Effector memory CD4-positive, alpha-beta T cell (primary cell): ENCODE results near the gene ZNF148.

Experiments used
- DNase-seq, 3 donors: peaks; one replicate each; pipeline ENCODE4 v3.0.0-alpha.2; 2020
- H3K27ac ChIP-seq: 2 replicates; pipeline ENCODE4 v1.7.0; 2013; ENCODE audit warnings: mild to moderate bottlenecking, low read length, moderate library complexity; ENCODE audit not compliant: insufficient read depth, poor library complexity, severe bottlenecking
- H3K27me3 ChIP-seq: replicated peaks from 2 replicates; pipeline ENCODE4 v1.7.0; 2013; ENCODE audit warnings: mild to moderate bottlenecking, low read length; ENCODE audit not compliant: insufficient read depth, control insufficient read depth, poor library complexity, severe bottlenecking
- H3K36me3 ChIP-seq: 2 replicates; pipeline ENCODE4 v1.7.0; 2013; ENCODE audit warnings: mild to moderate bottlenecking, low read length, moderate library complexity; ENCODE audit not compliant: control insufficient read depth, insufficient read depth
- H3K4me1 ChIP-seq: 2 replicates; pipeline ENCODE4 v1.7.0; 2013; ENCODE audit warnings: low read length, mild to moderate bottlenecking; ENCODE audit not compliant: control insufficient read depth, insufficient read depth, poor library complexity, severe bottlenecking
- H3K4me3 ChIP-seq: 2 replicates; pipeline ENCODE4 v1.7.0; 2013; ENCODE audit warnings: low read length, low read depth, mild to moderate bottlenecking; ENCODE audit not compliant: insufficient read depth, poor library complexity, severe bottlenecking
- H3K9me3 ChIP-seq: 2 replicates; pipeline ENCODE4 v1.7.0; 2013; ENCODE audit warnings: mild to moderate bottlenecking, low read length, moderate library complexity; ENCODE audit not compliant: control insufficient read depth

The ZNF148 gene

DNA sequence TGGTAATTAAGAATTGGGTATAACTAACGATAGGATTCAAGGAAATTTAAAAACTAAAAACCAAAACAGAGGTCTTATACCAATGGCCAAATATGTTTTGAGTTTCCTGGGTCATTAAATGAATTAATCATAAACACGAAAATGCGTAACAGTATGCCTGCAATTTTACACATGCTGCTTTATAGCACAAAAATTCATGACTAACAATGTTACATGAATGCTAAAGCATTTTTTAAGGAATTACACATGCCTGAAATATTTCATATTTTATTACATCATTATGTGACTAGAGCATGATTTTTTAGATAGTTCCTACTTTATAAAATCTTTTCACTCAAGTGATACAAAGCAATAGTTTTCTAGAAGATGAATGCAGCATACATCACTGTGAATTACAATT is 74.7 kb downstream of the ZNF148 start:
- no peak for DNase-seq
- Histone ChIP-seq H3K9me3 (no peaks in the 10 kb centered on the region), H3K27ac (no peak overlapping the region), H3K4me3 (no peak overlapping the region), H3K4me1 (peaks cover 4% of the 10 kb centered on the region), H3K36me3 (no peaks in the 10 kb centered on the region), H3K27me3 (no peaks in the 10 kb centered on the region)

DNA sequence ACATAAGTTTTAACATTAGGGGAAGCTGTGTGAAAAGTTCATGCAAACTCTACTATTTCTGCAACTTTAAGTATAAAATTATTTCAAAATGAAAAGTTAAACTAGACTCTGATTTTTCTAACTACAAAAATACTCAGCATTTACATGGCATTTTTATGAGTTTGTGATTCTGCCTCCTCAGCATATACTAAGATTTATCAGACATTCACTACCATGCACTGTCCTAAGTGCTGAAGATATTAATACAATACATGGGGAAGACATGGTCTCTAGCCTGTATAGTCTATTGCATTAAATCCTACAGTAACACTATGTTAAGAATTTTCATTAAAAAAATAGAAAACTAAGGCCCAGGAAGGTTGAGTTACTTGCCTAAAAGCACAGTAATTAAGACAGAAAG is 80.7 kb downstream of the ZNF148 start:
- H3K4me1 ChIP-seq, result no peaks in the 10 kb centered on the region
- H3K9me3 ChIP-seq, result no peaks in the 10 kb centered on the region
- no peaks in the 10 kb centered on the region for H3K36me3 ChIP-seq
- no peaks in the 10 kb centered on the region for H3K27me3 ChIP-seq
- H3K27ac ChIP-seq, result no peak overlapping the region
- no peak for DNase-seq
- no peak overlapping the region for H3K4me3 ChIP-seq

DNA sequence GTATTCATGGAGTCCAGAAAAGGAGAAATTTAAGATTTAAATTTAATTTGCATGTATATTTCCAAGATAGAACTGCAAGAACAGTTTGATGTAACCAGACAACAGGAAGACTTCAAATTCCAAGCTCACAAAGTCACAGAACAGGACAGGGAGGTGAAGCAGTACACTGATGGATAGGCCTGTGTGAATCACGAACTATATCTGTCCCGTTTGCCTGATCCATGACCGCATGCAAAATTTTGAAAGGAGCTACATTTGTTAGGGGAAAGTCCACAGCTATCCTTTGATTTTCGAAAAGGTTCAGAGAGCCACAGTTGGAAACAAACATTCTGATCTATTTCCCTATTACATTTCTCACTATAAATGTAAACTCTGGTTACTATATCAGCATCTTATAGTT is 83.1 kb downstream of the ZNF148 start:
- DNase-seq, result no peak
- Histone ChIP-seq H3K4me1 (no peaks in the 10 kb centered on the region), H3K9me3 (no peaks in the 10 kb centered on the region)

GRCh38 chr3:125289429-125289981 is 85.6 kb downstream of the ZNF148 start:
- Histone ChIP-seq H3K27me3 (no peaks in the 10 kb centered on the region), H3K27ac (no peak overlapping the region), H3K36me3 (peaks cover 8% of the 10 kb centered on the region), H3K9me3 (no peaks in the 10 kb centered on the region), H3K4me3 (no peak overlapping the region), H3K4me1 (no peaks in the 10 kb centered on the region)
- no peak for DNase-seq

More for the DNA sequence above, 83.1 kb downstream of the ZNF148 start:
- H3K27ac ChIP-seq, result no peak overlapping the region
- peaks cover 8% of the 10 kb centered on the region for H3K36me3 ChIP-seq
- H3K4me3 ChIP-seq, result no peak overlapping the region
- H3K27me3 ChIP-seq, result no peaks in the 10 kb centered on the region

DNA sequence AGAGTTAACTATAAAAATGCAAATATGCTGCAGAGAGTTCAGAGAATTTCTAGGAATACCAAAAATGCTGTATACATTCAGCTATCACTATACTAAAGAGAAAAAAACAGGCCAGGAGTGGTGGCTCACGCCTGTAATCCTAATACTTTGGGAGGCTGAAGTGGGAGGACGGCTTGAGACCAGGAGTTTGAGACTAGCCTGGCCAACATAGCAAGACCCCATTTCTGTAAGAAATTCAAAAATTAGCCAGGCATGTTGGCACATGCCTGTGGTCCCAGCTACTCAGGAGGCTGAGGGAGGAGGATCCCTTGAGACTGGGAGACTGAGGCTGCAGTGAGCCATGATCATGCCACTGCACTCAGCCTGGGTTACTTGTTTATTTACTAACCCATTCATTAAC is 87.9 kb downstream of the ZNF148 start:
- no peaks in the 10 kb centered on the region for H3K27me3 ChIP-seq
- no peak overlapping the region for H3K4me3 ChIP-seq
- H3K27ac ChIP-seq, result no peak overlapping the region
- peaks cover 8% of the 10 kb centered on the region for H3K36me3 ChIP-seq
- H3K9me3 ChIP-seq, result no peaks in the 10 kb centered on the region
- DNase-seq, result no peak
- no peaks in the 10 kb centered on the region for H3K4me1 ChIP-seq

GRCh38 chr3:125281381-125281780 is 93.7 kb downstream of the ZNF148 start:
- Histone ChIP-seq H3K4me1 (no peaks in the 10 kb centered on the region), H3K4me3 (no peak overlapping the region), H3K9me3 (no peaks in the 10 kb centered on the region), H3K27me3 (no peaks in the 10 kb centered on the region), H3K36me3 (peaks cover 18% of the 10 kb centered on the region), H3K27ac (no peak overlapping the region)
- DNase-seq, result no peak

GRCh38 chr3:125280668-125281361 is 94.3 kb downstream of the ZNF148 start:
- no peak for DNase-seq
- H3K36me3 ChIP-seq, result peaks cover 18% of the 10 kb centered on the region
- H3K27ac ChIP-seq, result no peak overlapping the region
- H3K27me3 ChIP-seq, result no peaks in the 10 kb centered on the region
- H3K4me1 ChIP-seq, result no peaks in the 10 kb centered on the region
- no peaks in the 10 kb centered on the region for H3K9me3 ChIP-seq
- H3K4me3 ChIP-seq, result no peak overlapping the region

GRCh38 chr3:125278155-125278554 is 97.0 kb downstream of the ZNF148 start:
- peaks cover 25% of the 10 kb centered on the region for H3K36me3 ChIP-seq
- DNase-seq, result no peak
- no peaks in the 10 kb centered on the region for H3K9me3 ChIP-seq
- H3K27me3 ChIP-seq, result no peaks in the 10 kb centered on the region
- H3K4me1 ChIP-seq, result no peaks in the 10 kb centered on the region
- H3K27ac ChIP-seq, result no peak overlapping the region
- no peak overlapping the region for H3K4me3 ChIP-seq

DNA sequence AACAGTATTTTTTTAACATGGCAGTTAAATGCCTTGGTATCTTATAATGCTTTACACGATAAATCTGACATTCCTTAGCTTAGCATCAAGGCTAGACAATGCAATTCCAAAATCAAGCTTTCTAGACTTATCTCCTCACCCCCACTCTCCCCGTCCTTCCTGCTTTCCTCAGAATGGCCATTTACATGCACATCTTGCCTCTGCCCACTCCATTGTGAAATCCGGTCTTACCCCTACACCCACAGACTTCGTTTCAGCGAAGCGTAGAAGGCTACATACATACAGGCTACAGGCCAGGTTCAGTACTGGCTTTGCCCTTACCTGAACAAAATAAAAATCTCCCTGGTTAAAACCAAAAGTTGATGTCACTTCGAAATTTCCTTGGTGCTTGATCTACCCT is 104.0 kb downstream of the ZNF148 start:
- Histone ChIP-seq H3K27ac (no peak overlapping the region), H3K36me3 (peaks cover 11% of the 10 kb centered on the region), H3K9me3 (no peaks in the 10 kb centered on the region), H3K4me3 (no peak overlapping the region), H3K4me1 (no peaks in the 10 kb centered on the region), H3K27me3 (no peaks in the 10 kb centered on the region)
- DNase-seq, result no peak

- no peak overlapping the region for H3K4me3 ChIP-seq
- no peak overlapping the region for H3K27ac ChIP-seq
- H3K4me1 ChIP-seq, result no peaks in the 10 kb centered on the region
- H3K36me3 ChIP-seq, result peaks cover 16% of the 10 kb centered on the region
- DNase-seq, result no peak
- no peaks in the 10 kb centered on the region for H3K27me3 ChIP-seq
- H3K9me3 ChIP-seq, result no peaks in the 10 kb centered on the region
These were observed 107.7 kb downstream of the ZNF148 start for GRCh38 chr3:125267460-125267859.
